ENCODE data around the gene CKS1B. TPM values are rescaled to one million over a fixed set of nuclear protein-coding genes. Genes with fewer than 3 reads are reported as not detected.

The CKS1B gene
- total RNA-seq, 1 experiment from 2014 or later: 303 TPM

- H3K36me3 ChIP-seq: no peaks in the 10 kb centered on the region
- DNase-seq: peak; percentile 69 to 78
- H3K27ac ChIP-seq: peak overlapping the region; percentile 98
- H3K4me1 ChIP-seq: peaks cover 39% of the 10 kb centered on the region
- H3K27me3 ChIP-seq: no peaks in the 10 kb centered on the region
- H3K9me3 ChIP-seq (replicated peaks): no peaks in the 10 kb centered on the region
- peak overlapping the region; percentile 63 for H3K4me3 ChIP-seq
These were observed 17.9 kb upstream of the CKS1B start for GRCh38 chr1:154956544-154956941.

DNA sequence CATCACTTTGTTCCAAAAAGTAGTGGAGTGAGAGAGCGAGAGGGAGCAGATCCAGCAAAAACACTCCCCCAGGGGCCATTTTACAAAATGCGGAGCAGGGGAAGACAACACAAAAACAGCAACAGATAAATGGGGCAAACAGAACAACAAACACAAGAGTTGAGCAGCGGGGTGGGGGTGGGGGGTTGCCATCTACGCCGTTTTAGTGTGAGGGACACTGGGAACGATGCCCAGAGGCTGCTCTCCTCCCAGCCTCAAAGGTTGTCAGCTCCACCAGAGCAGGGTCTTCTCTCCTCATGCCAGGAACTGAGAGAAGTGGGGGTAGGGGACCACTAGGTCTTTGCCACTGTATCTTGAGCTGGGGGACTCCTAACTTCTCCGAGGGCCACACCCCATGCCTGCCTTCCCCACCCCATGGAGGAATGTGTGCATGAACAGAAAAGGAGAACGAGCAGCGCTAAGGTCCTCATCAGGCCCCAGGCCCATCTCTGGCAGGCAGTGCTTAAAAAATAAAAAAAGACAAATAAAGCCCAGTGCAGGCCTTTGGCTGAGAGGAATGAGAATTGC is 17.3 kb upstream of the CKS1B start:
- H3K4me3 ChIP-seq: peak overlapping the region; percentile 63
- H3K27ac ChIP-seq: peak overlapping the region; percentile 98
- peaks cover 36% of the 10 kb centered on the region for H3K4me1 ChIP-seq
- no peaks in the 10 kb centered on the region for H3K36me3 ChIP-seq
- no peaks in the 10 kb centered on the region for H3K27me3 ChIP-seq
- DNase-seq: no peak
- no peaks in the 10 kb centered on the region for H3K9me3 ChIP-seq (replicated peaks)

DNA sequence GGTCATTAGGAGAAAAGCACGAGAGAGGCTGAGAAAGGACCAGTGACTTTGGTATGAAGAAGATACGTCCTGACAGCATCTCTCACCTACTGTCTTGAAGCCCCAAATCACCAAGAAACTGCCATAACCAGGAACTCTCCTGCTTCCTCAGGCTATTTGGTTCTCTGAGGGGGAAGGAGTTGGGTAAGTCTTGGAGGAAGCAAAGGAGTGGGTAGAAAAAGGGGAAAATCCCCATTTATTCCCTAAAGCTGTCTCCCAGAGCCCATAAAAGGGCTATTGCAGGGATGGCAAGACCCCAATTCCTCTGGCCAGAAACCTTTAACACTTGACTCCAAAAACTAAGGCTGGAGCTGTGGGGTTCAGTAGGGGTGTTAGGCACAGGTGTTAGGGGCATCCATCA is 16.4 kb upstream of the CKS1B start:
- no peaks in the 10 kb centered on the region for H3K36me3 ChIP-seq
- peaks cover 28% of the 10 kb centered on the region for H3K4me1 ChIP-seq
- H3K9me3 ChIP-seq (replicated peaks): no peaks in the 10 kb centered on the region
- DNase-seq: no peak
- H3K4me3 ChIP-seq: no peak overlapping the region
- H3K27ac ChIP-seq: no peak overlapping the region
- H3K27me3 ChIP-seq: no peaks in the 10 kb centered on the region

DNA sequence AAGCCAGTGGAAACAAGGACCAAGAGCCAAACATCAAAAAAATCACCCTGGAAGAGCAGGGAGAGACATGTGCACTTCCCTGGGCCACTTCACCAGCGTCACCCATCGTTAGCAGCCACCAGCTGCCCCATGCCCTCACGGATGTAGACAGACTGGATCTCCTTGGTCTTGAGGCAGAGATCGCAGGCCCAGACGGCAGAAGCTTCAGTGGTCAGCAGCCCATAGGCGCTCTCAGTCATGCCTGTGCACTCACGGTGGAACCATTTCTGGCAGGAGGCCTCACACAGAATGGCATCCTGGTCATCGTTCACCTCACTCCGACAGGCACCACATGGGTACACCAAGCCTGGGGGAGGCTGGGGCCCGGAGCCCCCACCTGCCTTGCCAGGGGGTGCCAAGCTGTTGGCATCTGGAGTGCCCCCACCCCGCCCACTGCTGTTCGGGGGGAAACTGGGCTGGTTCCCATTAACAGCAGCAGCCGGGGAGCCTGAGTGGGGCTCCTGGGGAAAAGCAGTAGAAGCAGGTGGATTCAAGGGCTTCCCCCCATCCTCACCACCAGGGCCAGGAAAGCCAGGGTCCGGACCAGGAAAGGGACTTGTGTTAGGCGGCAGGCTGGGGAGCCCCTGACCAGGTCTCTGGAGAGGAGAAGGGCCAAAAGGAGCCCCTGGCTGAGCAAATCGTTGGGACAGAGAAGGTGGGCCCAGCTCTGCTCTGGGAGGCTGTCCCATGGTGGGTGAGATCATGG is 15.6 kb upstream of the CKS1B start:
- no peaks in the 10 kb centered on the region for H3K36me3 ChIP-seq
- H3K4me1 ChIP-seq: peaks cover 28% of the 10 kb centered on the region
- H3K27me3 ChIP-seq: no peaks in the 10 kb centered on the region
- H3K9me3 ChIP-seq (replicated peaks): no peaks in the 10 kb centered on the region
- H3K4me3 ChIP-seq: no peak overlapping the region
- H3K27ac ChIP-seq: no peak overlapping the region
- DNase-seq: no peak

DNA sequence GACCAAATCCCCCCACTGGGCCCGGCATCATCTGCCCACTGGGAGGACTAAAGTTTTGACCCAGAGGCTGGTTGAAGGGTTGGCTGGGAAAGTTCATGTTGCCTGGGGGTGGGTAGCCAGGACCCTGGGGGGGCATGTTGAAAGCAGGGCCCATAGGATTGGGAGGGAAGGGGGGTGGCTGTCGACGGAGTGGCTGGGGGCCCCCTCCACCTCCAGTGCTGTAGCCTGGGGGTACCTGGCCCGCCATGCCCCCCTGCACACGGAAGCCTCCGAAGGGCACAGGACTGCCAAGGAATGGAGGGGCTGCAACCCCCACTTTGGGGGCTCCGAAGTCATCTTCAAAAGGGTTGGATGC is 15.1 kb upstream of the CKS1B start:
- H3K36me3 ChIP-seq: peaks cover under 1% of the 10 kb centered on the region; the same call in 1 of the 2 replicates
- H3K4me3 ChIP-seq: no peak overlapping the region
- no peaks in the 10 kb centered on the region for H3K27me3 ChIP-seq
- peaks cover 24% of the 10 kb centered on the region for H3K4me1 ChIP-seq
- DNase-seq: no peak
- H3K27ac ChIP-seq: no peak overlapping the region
- H3K9me3 ChIP-seq (replicated peaks): no peaks in the 10 kb centered on the region

GRCh38 chr1:154960446-154961136 is 13.9 kb upstream of the CKS1B start:
- H3K27ac ChIP-seq: no peak overlapping the region
- peaks cover 14% of the 10 kb centered on the region for H3K4me1 ChIP-seq
- H3K36me3 ChIP-seq: peaks cover 13% of the 10 kb centered on the region
- H3K9me3 ChIP-seq (replicated peaks): no peaks in the 10 kb centered on the region
- peak overlapping the region; percentile 91 for H3K4me3 ChIP-seq
- no peaks in the 10 kb centered on the region for H3K27me3 ChIP-seq
- DNase-seq: no peak

- peaks cover 13% of the 10 kb centered on the region for H3K4me1 ChIP-seq
- H3K9me3 ChIP-seq (replicated peaks): no peaks in the 10 kb centered on the region
- peak within 1 kb of the TSS; percentile 91 for H3K4me3 ChIP-seq
- peak; percentile 77 to 78 for DNase-seq
- H3K36me3 ChIP-seq: peaks cover 14% of the 10 kb centered on the region
- H3K27me3 ChIP-seq: no peaks in the 10 kb centered on the region
- peak within 1 kb of the TSS; percentile 81 for H3K27ac ChIP-seq
These were observed 13.0 kb upstream of the CKS1B start, which contains the start of gene PYGO2 for GRCh38 chr1:154961207-154962155. PYGO2 (minus strand) TSS chr1:154961782; CDS start chr1:154961576, 206 bp downstream.

DNA sequence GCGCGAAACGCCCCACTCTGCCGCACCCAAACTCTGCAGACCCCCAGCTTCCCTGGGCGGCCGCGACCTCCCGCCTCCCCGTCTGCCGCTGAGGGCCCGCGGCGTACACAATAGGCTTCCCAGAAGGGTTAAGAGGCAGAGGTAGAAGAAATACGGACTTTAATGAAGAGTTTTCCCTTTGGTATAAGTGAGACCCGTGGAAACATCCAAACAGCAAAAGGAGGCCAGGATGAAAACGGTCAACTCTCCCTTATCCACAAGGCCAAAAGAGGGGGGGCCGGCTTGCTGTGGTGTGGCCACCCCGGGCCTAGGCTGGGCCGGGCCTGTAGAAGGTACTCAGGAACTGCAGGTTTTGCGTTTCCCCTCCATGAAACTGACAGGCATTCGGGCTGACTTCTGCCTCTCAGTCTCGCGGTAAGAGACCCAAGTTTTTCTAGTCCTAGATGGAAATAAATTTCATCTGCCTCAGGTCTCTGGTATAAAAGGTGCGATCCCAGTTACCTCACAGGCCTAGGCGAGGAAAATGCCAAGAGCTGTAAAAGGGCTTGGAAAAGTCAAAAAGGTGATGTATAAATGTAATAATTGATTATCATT is 12.2 kb upstream of the CKS1B start:
- peak in 1 of 2 experiments; percentile 39 for DNase-seq
- Histone ChIP-seq H3K36me3 (peaks cover 22% of the 10 kb centered on the region), H3K9me3 (replicated peaks) (no peaks in the 10 kb centered on the region), H3K27ac (peak overlapping the region; percentile 81), H3K4me1 (peaks cover 6% of the 10 kb centered on the region), H3K27me3 (no peaks in the 10 kb centered on the region), H3K4me3 (peak overlapping the region; percentile 91)

GRCh38 chr1:154962795-154963330 is 11.6 kb upstream of the CKS1B start:
- Histone ChIP-seq H3K4me3 (peak overlapping the region; percentile 91; the same call in 1 of the 2 replicates), H3K27ac (no peak overlapping the region), H3K27me3 (no peaks in the 10 kb centered on the region)

GRCh38 chr1:154963643-154964042 is 10.8 kb upstream of the CKS1B start:
- H3K4me1 ChIP-seq: peaks cover under 1% of the 10 kb centered on the region; the same call in 1 of the 2 replicates
- DNase-seq: no peak
- H3K4me3 ChIP-seq: no peak overlapping the region
- no peaks in the 10 kb centered on the region for H3K27me3 ChIP-seq
- peaks cover 33% of the 10 kb centered on the region for H3K36me3 ChIP-seq
- no peak overlapping the region for H3K27ac ChIP-seq
- H3K9me3 ChIP-seq (replicated peaks): no peaks in the 10 kb centered on the region

More at GRCh38 chr1:154962795-154963330, 11.6 kb upstream of the CKS1B start:
- peaks cover under 1% of the 10 kb centered on the region for H3K4me1 ChIP-seq
- DNase-seq: no peak
- peaks cover 27% of the 10 kb centered on the region for H3K36me3 ChIP-seq
- H3K9me3 ChIP-seq (replicated peaks): no peaks in the 10 kb centered on the region

DNA sequence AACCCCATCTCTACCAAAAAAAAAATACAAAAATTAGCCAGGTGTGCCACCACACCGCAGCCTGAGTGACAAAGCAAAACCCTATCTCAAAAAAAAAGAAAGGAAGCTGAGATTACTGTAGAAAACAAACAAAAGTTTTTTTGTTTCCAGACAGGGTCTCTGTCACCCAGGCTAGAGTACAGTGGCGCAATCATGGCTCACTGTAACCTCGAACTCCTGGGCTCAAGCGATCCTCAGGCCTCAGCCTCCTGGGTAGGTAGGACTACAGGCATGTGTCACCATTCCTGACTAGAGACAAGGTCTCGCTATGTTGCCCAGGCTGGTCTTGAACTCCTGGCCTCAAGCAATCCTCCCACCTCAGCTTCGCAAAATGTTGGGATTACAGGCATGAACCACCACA is 10.1 kb upstream of the CKS1B start:
- H3K36me3 ChIP-seq: peaks cover 33% of the 10 kb centered on the region
- no peak overlapping the region for H3K27ac ChIP-seq
- DNase-seq: no peak
- no peaks in the 10 kb centered on the region for H3K9me3 ChIP-seq (replicated peaks)
- H3K27me3 ChIP-seq: no peaks in the 10 kb centered on the region
- no peak overlapping the region for H3K4me3 ChIP-seq
- H3K4me1 ChIP-seq: peaks cover 8% of the 10 kb centered on the region; the same call in 1 of the 2 replicates

GRCh38 chr1:154966111-154966510 is 8.4 kb upstream of the CKS1B start:
- Histone ChIP-seq H3K36me3 (peaks cover 33% of the 10 kb centered on the region), H3K4me3 (no peak overlapping the region), H3K9me3 (replicated peaks) (no peaks in the 10 kb centered on the region), H3K4me1 (peaks cover 12% of the 10 kb centered on the region), H3K27ac (no peak overlapping the region), H3K27me3 (no peaks in the 10 kb centered on the region)
- no peak for DNase-seq

GRCh38 chr1:154967331-154967950 is 7.0 kb upstream of the CKS1B start:
- H3K36me3 ChIP-seq: peaks cover 33% of the 10 kb centered on the region
- H3K27ac ChIP-seq: no peak overlapping the region
- peaks cover 20% of the 10 kb centered on the region for H3K4me1 ChIP-seq
- H3K9me3 ChIP-seq (replicated peaks): no peaks in the 10 kb centered on the region
- no peak overlapping the region for H3K4me3 ChIP-seq
- no peak for DNase-seq
- H3K27me3 ChIP-seq: no peaks in the 10 kb centered on the region

All from SJCRH30 (cell line).